Measurements from ENCODE around the gene ANKRD36C.
"Not testable (repeated sequence)": the region's sequence is repeated elsewhere in the genome, so short reads cannot be mapped to it uniquely, and the experiment has no call there.

ANKRD36C gene

DNA sequence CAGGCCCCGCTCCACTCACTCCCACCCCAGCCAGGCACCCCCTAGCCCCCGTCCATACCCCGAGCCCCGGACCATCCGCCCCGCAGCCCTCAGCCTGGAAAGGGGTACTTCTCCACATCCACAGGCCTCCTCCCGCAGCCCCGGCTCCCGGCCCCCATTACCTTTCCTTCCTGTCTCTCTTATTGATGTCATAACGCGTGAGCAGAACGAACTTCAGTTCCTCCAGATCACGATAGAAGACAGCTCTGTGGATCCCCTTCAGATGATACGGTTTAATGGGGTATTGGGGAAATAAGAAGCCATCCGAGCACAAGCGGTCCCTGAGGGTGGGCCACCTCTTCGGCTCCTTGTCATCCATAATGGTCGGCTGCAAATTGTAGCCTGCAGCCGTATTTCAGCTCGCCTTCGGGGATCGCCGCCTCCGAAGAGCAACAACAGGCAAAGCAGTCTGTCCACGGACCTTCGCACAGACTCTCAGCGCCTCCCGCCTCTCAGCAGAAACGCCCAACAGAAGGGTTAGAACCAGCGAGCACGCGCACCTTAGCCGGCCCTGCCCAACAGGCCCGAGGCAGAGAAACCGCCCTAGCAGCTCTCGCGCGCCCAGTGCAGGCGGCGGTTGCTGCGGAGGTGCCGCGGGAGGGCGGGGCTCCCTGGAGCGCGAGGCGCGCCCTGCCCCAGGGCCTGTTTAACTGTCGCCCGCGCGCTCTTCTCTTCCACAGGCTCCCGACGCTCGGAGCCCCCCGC is at the start of gene ANKRD36C:
TSS of gene ANKRD36C (minus strand) at position 474 of the 744 bp plus-strand sequence. CDS start at position 358, 116 bp downstream.
- H3K4me3 ChIP-seq (ENCODE audit: control insufficient read depth, low read depth, low read length): peak within 1 kb of the TSS; percentile 82
- DNase-seq (ENCODE audit: low read depth): peak; percentile 25

DNA sequence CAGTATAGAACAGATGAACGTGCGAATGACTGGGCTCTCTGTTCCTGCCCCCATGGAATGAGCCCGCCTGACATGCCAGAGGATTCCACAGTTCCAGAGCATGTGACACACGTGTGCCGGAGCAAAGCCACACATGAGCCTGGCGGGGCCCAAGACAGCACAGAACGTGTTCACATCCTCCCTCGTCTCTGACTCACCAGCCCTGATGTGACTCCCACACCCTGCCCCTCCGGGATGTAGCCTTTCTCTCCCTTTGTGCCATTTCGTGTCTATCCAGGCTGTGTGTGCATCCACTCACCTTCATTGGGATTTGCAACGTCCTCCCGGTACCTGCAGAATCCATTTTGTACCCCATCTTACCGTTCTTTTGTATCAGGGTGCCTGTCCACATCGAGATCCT is 43.9 kb upstream of the ANKRD36C start:
- DNase-seq (ENCODE audit: low read depth); H3K4me3 ChIP-seq (ENCODE audit: control insufficient read depth, low read depth, low read length): not testable (repeated sequence)

DNA sequence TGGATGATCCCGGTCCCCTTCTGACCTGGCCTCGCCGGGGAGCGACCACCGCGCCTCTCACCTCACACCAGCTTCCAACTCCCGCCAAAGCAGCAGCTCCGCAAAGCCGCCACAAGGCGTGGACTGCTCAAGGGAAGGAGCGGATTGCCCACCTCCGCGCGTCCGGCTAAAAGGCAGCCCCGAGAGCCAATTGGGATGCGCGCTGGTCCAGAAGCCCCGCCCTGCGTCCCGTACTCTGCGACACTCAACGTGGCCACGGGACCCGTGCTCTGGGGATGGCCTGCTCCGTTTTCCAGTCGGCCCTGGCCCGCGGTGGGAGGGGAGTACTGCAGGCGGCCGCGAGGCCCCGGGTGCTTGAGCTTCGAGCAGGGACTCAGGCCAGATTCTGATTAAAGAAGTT is 43.2 kb upstream of the ANKRD36C start, which contains the start of gene GPAT2:
TSS of gene GPAT2 (minus strand) at position 125 of the 400 bp plus-strand sequence. CDS start 2,557 bp downstream, outside the sequence.
- not testable (repeated sequence) for DNase-seq (ENCODE audit: low read depth); H3K4me3 ChIP-seq (ENCODE audit: control insufficient read depth, low read depth, low read length)

DNA sequence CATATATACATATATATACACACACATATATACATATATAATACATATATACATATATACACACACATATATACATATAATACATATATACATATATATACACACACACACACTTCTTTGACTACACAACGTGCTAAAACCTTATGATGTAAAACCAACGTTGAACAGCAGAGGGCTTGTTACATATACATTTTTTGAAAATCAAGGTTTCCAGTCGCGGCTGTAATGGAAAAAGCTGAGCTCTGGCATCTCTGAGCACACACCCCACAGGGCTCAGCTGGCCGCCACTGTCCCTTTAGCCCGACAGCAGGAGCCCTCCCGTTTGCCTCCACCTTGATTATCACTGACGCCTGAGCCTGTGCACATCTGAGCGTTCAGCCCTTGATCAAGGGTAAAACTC is 42.4 kb upstream of the ANKRD36C start:
- H3K4me3 ChIP-seq (ENCODE audit: control insufficient read depth, low read depth, low read length); DNase-seq (ENCODE audit: low read depth): not testable (repeated sequence)

DNA sequence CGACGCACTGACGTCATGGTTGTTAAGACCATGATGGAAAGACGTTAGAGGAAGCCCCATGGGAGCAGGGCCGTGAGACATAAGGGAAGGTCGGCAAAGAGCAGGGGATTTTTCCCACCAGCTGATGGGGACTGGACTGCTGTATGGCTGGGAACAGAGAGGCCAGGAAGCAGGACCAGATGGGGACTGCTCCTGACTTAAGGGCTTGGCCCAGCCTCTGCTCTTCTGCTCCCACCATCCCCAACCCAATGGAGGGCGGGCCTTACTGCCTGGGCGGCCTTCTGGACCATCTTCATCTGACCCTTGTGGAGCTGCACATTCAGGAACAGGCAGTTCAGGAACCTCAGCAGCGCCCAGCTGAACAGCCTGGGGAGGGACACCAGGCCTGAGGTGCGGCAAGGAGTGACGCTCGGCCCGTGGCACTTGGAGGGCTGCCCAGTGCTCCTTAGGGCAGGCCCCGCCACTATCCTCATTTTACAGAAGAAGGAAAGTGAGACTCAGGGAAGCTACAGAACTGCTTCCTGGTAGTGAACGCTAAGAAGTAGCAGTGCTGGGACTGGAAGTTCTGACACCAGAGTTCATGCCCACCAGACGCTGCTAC is 36.2 kb upstream of the ANKRD36C start:
- DNase-seq (ENCODE audit: low read depth); H3K4me3 ChIP-seq (ENCODE audit: control insufficient read depth, low read depth, low read length): not testable (repeated sequence)

DNA sequence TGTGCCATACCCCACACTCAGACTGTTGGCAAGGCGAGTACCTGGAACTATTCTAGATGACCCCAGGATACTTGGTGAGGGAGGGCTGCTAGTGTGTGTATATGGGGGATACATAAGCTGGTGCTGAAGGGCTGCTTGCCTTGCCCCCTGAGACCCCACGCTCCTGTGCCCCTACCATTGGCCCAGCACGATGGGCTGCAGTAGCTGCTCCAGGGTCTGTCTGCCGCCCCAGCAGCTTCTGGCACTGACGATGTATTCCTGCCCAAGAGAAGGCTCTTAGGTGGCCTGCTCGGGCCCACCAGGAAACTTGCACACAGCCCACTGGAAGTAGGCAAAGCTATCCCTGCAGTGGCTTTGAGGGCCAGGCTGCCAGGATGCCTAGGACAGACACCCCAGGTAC is 34.1 kb upstream of the ANKRD36C start:
- not testable (repeated sequence) for DNase-seq (ENCODE audit: low read depth); H3K4me3 ChIP-seq (ENCODE audit: control insufficient read depth, low read depth, low read length)

DNA sequence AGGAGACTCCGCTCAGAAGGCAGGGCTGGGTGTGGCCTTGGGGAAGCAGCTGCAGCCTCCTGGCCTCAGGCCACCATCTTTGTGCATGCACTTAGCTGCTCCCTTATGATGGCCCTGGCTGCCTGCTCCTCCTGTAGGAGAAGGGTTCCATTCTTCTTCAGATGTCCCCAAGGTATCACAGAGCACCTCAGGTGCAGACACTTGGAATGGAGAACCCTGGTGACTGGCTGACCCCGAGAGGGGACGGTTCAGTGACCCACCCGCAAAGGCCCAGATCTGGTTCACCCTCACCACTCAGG is 33.5 kb upstream of the ANKRD36C start:
- DNase-seq (ENCODE audit: low read depth): no peak
- H3K4me3 ChIP-seq (ENCODE audit: control insufficient read depth, low read depth, low read length): no peak overlapping the region

DNA sequence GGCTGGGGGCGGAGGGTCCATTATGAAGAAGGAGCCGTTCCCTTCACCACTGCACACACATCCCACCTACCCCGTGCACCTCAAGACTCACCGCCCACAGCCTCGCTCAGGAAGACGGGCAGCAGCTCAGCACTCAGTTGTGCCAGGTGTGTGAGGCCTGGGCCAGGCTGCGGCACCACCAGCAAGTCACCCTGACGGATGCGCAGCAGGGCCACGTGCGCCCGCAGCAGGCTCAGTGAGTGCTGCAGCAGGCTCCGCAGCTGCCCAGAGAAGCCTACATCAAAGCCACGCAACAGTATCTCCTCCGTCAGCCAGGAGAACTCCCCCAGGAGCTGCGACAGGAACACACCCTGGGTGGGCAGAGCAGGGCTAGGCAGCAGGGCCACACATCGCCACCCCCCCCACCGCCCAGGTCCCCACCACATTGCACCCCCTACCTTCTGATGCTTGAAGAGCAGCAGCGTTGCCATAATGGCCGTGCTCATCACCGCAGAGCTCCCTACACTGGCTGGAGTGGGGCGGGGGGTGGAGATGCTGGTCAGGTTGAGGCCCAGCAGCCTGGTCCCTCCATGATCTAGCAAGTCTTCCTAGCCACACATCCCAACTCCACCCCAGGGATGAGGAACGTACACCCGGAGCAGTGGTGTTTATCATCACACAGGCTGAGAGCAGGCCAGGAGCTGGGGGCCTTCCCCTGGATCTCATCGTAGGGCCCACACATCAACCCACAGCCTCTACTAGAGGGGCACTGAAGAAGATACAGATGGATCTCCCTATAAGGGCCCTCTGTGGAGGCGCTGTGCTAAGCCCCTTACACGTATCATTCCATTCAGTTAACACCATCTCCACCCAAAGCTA is 32.9 kb upstream of the ANKRD36C start:
- H3K4me3 ChIP-seq (ENCODE audit: control insufficient read depth, low read depth, low read length): no peak overlapping the region
- no peak for DNase-seq (ENCODE audit: low read depth)
- TF ChIP-seq, protein P1, sequence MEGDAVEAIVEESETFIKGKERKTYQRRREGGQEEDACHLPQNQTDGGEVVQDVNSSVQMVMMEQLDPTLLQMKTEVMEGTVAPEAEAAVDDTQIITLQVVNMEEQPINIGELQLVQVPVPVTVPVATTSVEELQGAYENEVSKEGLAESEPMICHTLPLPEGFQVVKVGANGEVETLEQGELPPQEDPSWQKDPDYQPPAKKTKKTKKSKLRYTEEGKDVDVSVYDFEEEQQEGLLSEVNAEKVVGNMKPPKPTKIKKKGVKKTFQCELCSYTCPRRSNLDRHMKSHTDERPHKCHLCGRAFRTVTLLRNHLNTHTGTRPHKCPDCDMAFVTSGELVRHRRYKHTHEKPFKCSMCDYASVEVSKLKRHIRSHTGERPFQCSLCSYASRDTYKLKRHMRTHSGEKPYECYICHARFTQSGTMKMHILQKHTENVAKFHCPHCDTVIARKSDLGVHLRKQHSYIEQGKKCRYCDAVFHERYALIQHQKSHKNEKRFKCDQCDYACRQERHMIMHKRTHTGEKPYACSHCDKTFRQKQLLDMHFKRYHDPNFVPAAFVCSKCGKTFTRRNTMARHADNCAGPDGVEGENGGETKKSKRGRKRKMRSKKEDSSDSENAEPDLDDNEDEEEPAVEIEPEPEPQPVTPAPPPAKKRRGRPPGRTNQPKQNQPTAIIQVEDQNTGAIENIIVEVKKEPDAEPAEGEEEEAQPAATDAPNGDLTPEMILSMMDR (conservative IDR thresholded peaks at IDR 0.05; ENCODE audit: control insufficient read depth, insufficient read depth, low read depth, low read length): no peak

More for the DNA sequence above, 33.5 kb upstream of the ANKRD36C start:
- TF ChIP-seq, protein P1 (conservative IDR thresholded peaks at IDR 0.05; ENCODE audit: control insufficient read depth, insufficient read depth, low read depth, low read length): no peak

DNA sequence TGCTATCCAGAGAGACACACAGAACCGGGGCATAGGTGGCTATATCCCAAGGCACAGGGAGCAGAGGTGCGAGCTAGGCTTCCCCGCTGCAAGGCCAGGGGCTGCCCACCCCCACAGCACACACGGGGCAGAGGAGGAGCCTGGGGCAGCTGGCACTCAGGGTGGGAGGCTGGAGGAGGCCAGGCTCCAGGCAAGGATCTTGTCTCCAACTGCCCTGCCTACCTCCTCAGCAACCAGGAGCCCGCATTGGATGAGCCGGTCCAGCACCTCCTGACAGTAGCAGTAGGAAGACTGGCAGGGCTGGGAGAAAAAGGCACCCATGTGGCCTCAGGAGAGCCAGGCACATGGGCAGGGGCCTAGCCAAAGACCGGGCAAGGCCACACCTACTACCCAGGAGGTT is 32.1 kb upstream of the ANKRD36C start:
- DNase-seq (ENCODE audit: low read depth); H3K4me3 ChIP-seq (ENCODE audit: control insufficient read depth, low read depth, low read length): not testable (repeated sequence)

DNA sequence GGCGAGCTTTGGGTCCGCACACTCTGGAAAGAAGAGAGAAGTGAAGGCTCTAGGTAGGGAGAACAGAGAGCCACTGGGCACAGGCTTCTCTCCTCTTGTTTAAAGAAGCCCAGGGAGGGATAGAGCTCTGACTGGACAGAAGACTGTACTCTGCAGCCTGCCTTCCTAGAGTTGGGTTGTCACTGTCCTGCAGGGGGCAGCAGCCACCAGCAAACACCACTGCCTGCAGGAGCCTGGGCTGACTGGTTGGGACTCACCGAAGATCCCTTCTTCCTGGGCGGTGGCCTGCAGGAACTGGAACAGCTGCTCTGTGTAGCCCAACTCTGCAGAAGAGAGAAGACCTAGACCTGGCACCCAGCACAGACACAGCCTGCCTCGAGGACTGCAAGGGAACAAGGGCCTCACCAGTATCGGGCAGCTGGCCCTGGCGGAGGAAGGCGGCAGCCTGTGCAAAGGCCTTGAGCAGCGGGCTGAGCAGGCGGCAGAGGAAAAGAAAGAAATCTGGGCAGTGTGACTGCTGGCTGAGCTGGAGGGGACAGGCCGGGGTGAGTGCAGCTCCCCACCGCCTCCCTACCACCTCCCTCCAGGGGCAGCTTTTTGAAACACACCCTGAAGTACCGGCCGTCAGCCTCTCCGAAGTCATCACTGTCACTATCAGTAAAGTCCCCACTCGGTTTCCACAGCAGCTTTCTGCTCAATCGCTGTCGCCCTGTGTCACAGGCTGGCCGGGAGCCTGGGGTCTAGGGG is 31.2 kb upstream of the ANKRD36C start:
- peak; percentile 73 for DNase-seq (ENCODE audit: low read depth)
- H3K4me3 ChIP-seq (ENCODE audit: control insufficient read depth, low read depth, low read length): not testable (repeated sequence)
- TF ChIP-seq, protein P1 (conservative IDR thresholded peaks at IDR 0.05; ENCODE audit: control insufficient read depth, insufficient read depth, low read depth, low read length): peak; percentile 62

DNA sequence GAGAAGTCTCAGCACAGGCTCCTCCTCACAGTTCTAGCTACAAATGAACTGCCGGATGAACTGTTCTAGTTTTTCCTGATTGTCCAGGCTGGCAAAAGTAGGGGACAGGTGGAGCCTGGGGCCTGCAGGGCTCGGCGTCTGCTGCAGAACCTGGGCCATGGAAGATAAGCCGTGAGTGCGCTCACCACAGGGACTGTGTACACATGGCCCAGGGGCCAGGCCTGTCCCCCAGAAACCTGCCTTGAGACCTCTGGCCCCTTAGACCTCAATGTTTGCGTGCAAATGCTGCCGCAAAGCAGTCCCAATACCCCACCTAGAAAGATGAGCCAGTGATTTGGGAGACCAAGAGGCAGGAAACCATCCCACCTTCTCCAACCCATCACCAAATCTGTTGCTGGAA is 30.5 kb upstream of the ANKRD36C start:
- DNase-seq (ENCODE audit: low read depth); H3K4me3 ChIP-seq (ENCODE audit: control insufficient read depth, low read depth, low read length): not testable (repeated sequence)

DNA sequence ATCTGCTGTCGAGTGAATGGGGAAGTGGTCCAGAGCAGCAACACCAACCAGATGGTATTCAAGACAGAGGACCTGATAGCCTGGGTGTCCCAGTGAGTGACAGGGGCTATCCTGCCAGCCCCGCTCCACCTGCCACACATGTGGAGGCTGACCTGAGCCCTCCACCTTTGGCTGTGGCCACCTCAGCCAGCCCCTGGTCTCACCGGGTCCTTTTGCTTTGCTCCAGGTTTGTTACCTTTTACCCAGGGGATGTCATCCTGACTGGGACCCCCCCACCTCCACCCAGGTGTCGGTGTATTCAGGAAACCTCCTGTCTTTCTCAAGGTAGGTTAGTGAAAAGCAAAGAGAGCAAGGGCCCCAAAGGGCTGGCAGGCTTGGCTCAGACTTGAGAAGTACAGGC is 29.5 kb upstream of the ANKRD36C start:
- H3K4me3 ChIP-seq (ENCODE audit: control insufficient read depth, low read depth, low read length); DNase-seq (ENCODE audit: low read depth): not testable (repeated sequence)

DNA sequence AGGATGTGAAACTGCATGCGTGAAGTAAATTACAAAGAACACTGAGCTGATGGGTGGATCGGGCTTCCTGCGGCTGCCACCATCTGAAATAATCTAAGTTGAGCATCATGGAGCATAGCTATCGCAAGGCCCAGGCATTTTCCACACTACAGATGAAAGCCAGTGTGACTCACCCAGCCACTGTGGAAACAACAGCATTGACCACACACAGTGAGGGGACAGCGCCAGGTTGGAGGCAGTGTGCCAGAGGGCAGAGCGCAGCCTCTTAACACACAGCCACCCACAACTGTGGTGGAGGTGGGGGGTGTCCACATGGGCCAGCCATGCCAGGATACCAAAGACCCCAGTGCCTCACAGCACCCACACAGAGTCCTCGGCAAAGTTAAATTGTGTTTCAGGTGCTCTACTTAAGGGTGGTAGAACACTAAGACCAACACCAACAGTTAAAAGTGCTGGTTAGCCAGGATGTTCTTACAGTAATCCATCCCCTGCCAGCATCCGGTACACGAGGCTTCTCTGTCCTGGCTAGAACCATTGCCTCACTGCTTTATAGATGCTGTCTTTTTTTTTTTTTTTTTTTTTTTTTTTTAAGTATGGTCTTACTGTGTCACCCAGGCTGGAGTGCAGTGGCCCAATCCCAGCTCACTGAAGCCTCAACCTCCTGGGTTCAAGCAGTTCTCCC is 28.4 kb upstream of the ANKRD36C start:
- not testable (repeated sequence) for H3K4me3 ChIP-seq (ENCODE audit: control insufficient read depth, low read depth, low read length)
- peak; percentile 19 for DNase-seq (ENCODE audit: low read depth)
